ENCODE data around the gene KLC4.

- TF ChIP-seq GATA2 (IDR thresholded peaks at IDR 0.05; ENCODE audit: low read depth, low read length) (no peak), GATA3 (IDR thresholded peaks at IDR 0.05; ENCODE audit: low read depth, low read length) (no peak)
Measured at GRCh38 chr6:43011207-43011606, 48.2 kb upstream of the KLC4 start.
